Jurkat, Clone E6-1 (cell line): Measurements from ENCODE around the gene ADAMTS15.

ENCODE experiments used
- DNase-seq: peaks from one replicate; pipeline ENCODE4 v3.0.0-alpha.2; 2011; ENCODE audit warnings: low read depth, low spot score
- H3K4me3 ChIP-seq: 2 replicates; pipeline ENCODE4 v1.5.1; 2011; ENCODE audit warnings: mild to moderate bottlenecking, low read length, control low read depth, moderate library complexity

ADAMTS15 gene

GRCh38 chr11:130520271-130520671 is 71.8 kb downstream of the ADAMTS15 start:
- no peak overlapping the region for H3K4me3 ChIP-seq
- DNase-seq: no peak

- no peak for DNase-seq
- no peak overlapping the region for H3K4me3 ChIP-seq
Observed at GRCh38 chr11:130522284-130522961, 74.0 kb downstream of the ADAMTS15 start.

GRCh38 chr11:130523166-130523565 is 74.7 kb downstream of the ADAMTS15 start:
- H3K4me3 ChIP-seq: no peak overlapping the region

GRCh38 chr11:130523609-130524008 is 75.2 kb downstream of the ADAMTS15 start:
- no peak overlapping the region for H3K4me3 ChIP-seq
- no peak for DNase-seq

More at GRCh38 chr11:130523166-130523565, 74.7 kb downstream of the ADAMTS15 start:
- no peak for DNase-seq

- DNase-seq: no peak
- no peak overlapping the region for H3K4me3 ChIP-seq
Observed at GRCh38 chr11:130524132-130524790, 75.8 kb downstream of the ADAMTS15 start.

GRCh38 chr11:130525307-130525706 is 76.9 kb downstream of the ADAMTS15 start:
- no peak overlapping the region for H3K4me3 ChIP-seq
- DNase-seq: no peak
